Measurements from ENCODE around the gene MAPK9.

DNA sequence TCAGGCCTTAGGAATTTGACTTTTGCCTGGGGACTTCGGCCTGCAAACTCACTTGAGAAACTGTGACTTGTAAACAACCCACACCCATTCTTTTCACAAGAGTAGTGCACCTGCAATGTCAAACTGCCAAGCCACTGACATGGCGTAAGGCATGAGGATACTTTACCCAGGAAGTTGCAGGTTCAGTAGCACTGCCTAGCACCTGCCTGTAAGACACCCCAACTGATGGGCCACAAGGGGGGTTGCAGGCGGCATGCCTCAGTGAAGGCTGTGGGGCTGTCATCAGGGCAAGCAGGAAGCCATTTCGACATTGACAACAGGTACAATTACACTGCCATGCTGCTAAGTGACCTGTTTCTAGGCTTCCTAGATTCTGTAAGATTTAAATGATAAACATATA is 41.6 kb downstream of the MAPK9 start:
- TF ChIP-seq POLR2A (IDR thresholded peaks at IDR 0.05), result no peak
- no peak for TF ChIP-seq CTCF (IDR thresholded peaks at IDR 0.05)

All from heart left ventricle (tissue), 13 donors.